ENCODE measurements around the gene YWHAG. TPM values are rescaled to one million over a fixed set of nuclear protein-coding genes. Genes with fewer than 3 reads are reported as not detected.
"Not testable (repeated sequence)": the region's sequence is repeated elsewhere in the genome, so short reads cannot be mapped to it uniquely, and the experiment has no call there.

Gene YWHAG
- total RNA-seq, 4 donors from 2014 or later, result 47.4 to 67.6 (median 65.8) TPM

GRCh38 chr7:76316984-76317781 lies 41.6 kb downstream of the YWHAG start:
- H3K4me1 ChIP-seq, result peaks cover 28% of the 10 kb centered on the region
- H3K9me3 ChIP-seq, result no peaks in the 10 kb centered on the region
- H3K27me3 ChIP-seq, result no peaks in the 10 kb centered on the region
- H3K36me3 ChIP-seq, result no peaks in the 10 kb centered on the region
- H3K4me3 ChIP-seq, result peak overlapping the region; percentile 66
- TF ChIP-seq POLR2AphosphoS5 (IDR thresholded peaks at IDR 0.05) (no peak), EP300 (IDR thresholded peaks at IDR 0.05) (no peak), POLR2A (IDR thresholded peaks at IDR 0.05) (no peak), CTCF (IDR thresholded peaks at IDR 0.05) (no peak)
- peak overlapping the region; percentile 87 for H3K27ac ChIP-seq
- WGBS, result 52% methylated on average over 14 of the region's 14 CpGs
- DNase-seq (ENCODE audit: low spot score in 2 of 2), result no peak

DNA sequence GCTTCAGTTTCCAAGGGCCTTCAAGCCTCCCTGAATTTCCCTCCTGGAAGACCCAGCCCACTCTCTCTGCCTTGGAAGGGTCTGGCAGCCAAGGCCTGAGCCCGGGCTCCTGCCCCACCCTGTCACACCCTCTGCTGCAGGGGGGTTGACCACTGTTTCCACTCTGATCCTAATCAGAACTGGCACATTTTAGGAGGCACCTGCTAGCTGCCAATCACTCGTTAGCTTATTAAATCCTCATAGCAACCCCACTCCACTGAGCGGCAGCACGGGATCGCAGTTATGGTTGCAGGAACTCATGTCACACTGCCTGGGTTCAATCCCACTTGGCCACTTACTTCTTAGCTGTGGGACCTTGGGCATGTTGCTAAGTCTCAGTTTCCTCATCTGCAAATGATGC lies 43.4 kb downstream of the YWHAG start:
- TF ChIP-seq POLR2AphosphoS5 (IDR thresholded peaks at IDR 0.05) (no peak), POLR2A (IDR thresholded peaks at IDR 0.05) (no peak), CTCF (IDR thresholded peaks at IDR 0.05) (no peak), EP300 (IDR thresholded peaks at IDR 0.05) (no peak)
- Histone ChIP-seq H3K36me3 (no peaks in the 10 kb centered on the region), H3K9me3 (no peaks in the 10 kb centered on the region), H3K27me3 (no peaks in the 10 kb centered on the region), H3K27ac (no peak overlapping the region), H3K4me3 (no peak overlapping the region), H3K4me1 (peaks cover 34% of the 10 kb centered on the region)
- WGBS, result 59% methylated on average over 5 of the region's 5 CpGs
- no peak for DNase-seq (ENCODE audit: low spot score in 2 of 2)

- WGBS, result 63% methylated on average over 6 of the region's 6 CpGs
- H3K9me3 ChIP-seq; DNase-seq (ENCODE audit: low spot score in 2 of 2); H3K36me3 ChIP-seq; H3K27me3 ChIP-seq; H3K4me3 ChIP-seq; H3K27ac ChIP-seq: not testable (repeated sequence)
- peaks cover 41% of the 10 kb centered on the region for H3K4me1 ChIP-seq
These were observed 44.1 kb downstream of the YWHAG start for GRCh38 chr7:76314740-76315139.

GRCh38 chr7:76314042-76314721 lies 44.6 kb downstream of the YWHAG start:
- Histone ChIP-seq H3K9me3 (no peaks in the 10 kb centered on the region), H3K4me1 (peaks cover 45% of the 10 kb centered on the region), H3K4me3 (no peak overlapping the region), H3K27me3 (no peaks in the 10 kb centered on the region), H3K36me3 (no peaks in the 10 kb centered on the region), H3K27ac (no peak overlapping the region)
- peak; percentile 97 to 98 for DNase-seq (ENCODE audit: low spot score in 2 of 2)
- WGBS, result 10% methylated on average over 12 of the region's 15 CpGs
- TF ChIP-seq POLR2A (IDR thresholded peaks at IDR 0.05) (no peak), POLR2AphosphoS5 (IDR thresholded peaks at IDR 0.05) (peak in 2 of 3 donors; percentile 71 to 76), CTCF (IDR thresholded peaks at IDR 0.05) (peak; percentile 99 to 100)

- not testable (repeated sequence) for DNase-seq (ENCODE audit: low spot score in 2 of 2)
These were observed 47.0 kb downstream of the YWHAG start for GRCh38 chr7:76311838-76312237.

GRCh38 chr7:76310102-76310957 lies 48.5 kb downstream of the YWHAG start:
- no peaks in the 10 kb centered on the region for H3K36me3 ChIP-seq
- no peaks in the 10 kb centered on the region for H3K9me3 ChIP-seq
- WGBS, result 37% methylated on average over 21 of the region's 21 CpGs
- peaks cover 50% of the 10 kb centered on the region for H3K4me1 ChIP-seq
- H3K27me3 ChIP-seq, result no peaks in the 10 kb centered on the region
- H3K27ac ChIP-seq, result peak overlapping the region; percentile 77
- H3K4me3 ChIP-seq, result peak overlapping the region; percentile 7
- TF ChIP-seq CTCF (IDR thresholded peaks at IDR 0.05) (no peak), EP300 (IDR thresholded peaks at IDR 0.05) (no peak), POLR2A (IDR thresholded peaks at IDR 0.05) (no peak), POLR2AphosphoS5 (IDR thresholded peaks at IDR 0.05) (no peak)
- DNase-seq (ENCODE audit: low spot score in 2 of 2), result no peak

More at GRCh38 chr7:76311838-76312237, 47.0 kb downstream of the YWHAG start:
- not testable (repeated sequence) for H3K27me3 ChIP-seq, H3K4me3 ChIP-seq, H3K27ac ChIP-seq, H3K9me3 ChIP-seq, H3K36me3 ChIP-seq
- peaks cover 37% of the 10 kb centered on the region for H3K4me1 ChIP-seq
- WGBS, result 95% methylated on average over 6 of the region's 6 CpGs

- not testable (repeated sequence) for H3K27me3 ChIP-seq; H3K36me3 ChIP-seq; H3K9me3 ChIP-seq; H3K4me3 ChIP-seq; DNase-seq (ENCODE audit: low spot score in 2 of 2)
- H3K4me1 ChIP-seq, result peaks cover 58% of the 10 kb centered on the region
- 89% methylated on average over 15 of the region's 50 CpGs for WGBS
- peak overlapping the region; percentile 77 for H3K27ac ChIP-seq
These were observed 49.3 kb downstream of the YWHAG start for GRCh38 chr7:76309341-76310101.

- H3K9me3 ChIP-seq; H3K36me3 ChIP-seq; H3K27me3 ChIP-seq; H3K27ac ChIP-seq; H3K4me3 ChIP-seq; DNase-seq (ENCODE audit: low spot score in 2 of 2): not testable (repeated sequence)
- WGBS, result 85% methylated on average over 11 of the region's 12 CpGs
- peaks cover 59% of the 10 kb centered on the region for H3K4me1 ChIP-seq
These were observed 49.9 kb downstream of the YWHAG start for GRCh38 chr7:76308874-76309273.
